22Rv1 (cell line): ENCODE measurements around the gene GLIS1.

Source experiments
- CTCF ChIP-seq: fragments of 450-650 bp; IDR thresholded peaks from 2 replicates; pipeline ENCODE4 v1.5.1; 2017; ENCODE audit warnings: mild to moderate bottlenecking
- ZFX ChIP-seq: fragments of 450-650 bp; IDR thresholded peaks from 2 replicates; pipeline ENCODE4 v1.6.1; 2017; ENCODE audit warnings: antibody characterized with exemption, borderline replicate concordance

DNA sequence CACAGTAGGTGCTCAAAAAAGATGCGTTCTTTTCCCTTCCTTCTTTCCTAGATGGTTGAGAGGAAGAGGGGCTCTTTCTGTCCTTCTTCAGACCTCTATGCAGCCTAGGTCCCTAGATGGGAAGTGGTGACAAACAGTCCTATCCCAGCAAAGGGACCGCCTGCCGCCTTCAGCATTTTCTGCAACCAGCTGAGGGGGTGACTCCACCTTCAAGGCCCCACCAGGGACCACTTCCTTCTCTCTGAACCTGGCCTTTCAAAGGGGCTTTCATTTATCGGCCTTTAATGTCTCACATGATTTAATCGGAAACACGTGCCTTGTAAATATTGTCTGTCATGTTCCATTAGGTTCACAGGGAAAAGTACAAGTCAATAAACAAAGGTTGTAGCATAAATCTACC is 32.6 kb downstream of the GLIS1 start:
- TF ChIP-seq CTCF (no peak), ZFX (no peak)
